Hepatic stellate cell (primary cell): ENCODE results near the gene IRS2.

ENCODE experiments used
- DNase-seq: peaks from one replicate; pipeline ENCODE4 v3.0.0; 2011; ENCODE audit warnings: low spot score

IRS2 gene

GRCh38 chr13:109758937-109759480 is 27.4 kb downstream of the IRS2 start:
- DNase-seq, result no peak

DNA sequence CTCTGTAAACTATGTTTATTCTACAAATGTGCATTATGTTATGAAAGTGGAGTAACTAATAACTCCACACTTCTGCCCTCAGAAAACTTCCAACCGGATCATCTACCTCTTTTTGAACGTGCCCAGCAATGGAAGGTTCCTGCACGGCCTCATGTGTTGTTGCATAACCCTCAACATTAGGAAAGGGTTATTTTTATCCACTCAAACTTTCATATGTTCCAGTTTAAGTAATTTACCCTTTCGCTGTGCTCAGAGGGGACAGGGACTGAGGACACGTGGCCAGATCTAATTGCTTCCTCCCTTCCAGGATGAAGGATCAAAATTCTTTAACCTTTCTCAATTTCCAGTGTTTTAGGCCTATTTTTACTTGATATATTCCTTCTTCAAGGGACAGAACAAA is 29.6 kb downstream of the IRS2 start:
- no peak for DNase-seq

GRCh38 chr13:109755997-109756396 is 30.4 kb downstream of the IRS2 start:
- no peak for DNase-seq

GRCh38 chr13:109755551-109755950 is 30.8 kb downstream of the IRS2 start:
- no peak for DNase-seq

- no peak for DNase-seq
Measured at GRCh38 chr13:109751477-109751876, 34.9 kb downstream of the IRS2 start.

- DNase-seq, result no peak
Measured at GRCh38 chr13:109750221-109750775, 36.1 kb downstream of the IRS2 start.

DNA sequence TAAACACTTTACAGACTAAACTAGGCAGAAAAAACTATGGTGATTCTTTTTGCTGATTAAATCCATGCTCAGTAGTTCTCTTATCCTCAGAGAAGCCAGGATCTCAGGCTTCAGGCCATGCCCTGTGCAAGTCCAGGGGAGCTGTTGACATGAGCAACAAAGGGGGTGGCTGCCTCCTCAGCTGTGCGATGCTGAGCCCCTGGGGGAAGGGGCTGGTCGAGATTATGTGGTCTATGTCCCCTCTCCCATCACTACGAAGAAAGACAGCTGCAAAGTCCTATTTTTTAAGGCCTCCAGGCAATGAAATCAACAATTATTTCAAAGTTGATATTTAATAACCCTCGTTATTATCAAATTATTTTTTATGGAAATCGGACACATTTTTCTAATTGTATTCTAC is 37.0 kb downstream of the IRS2 start:
- no peak for DNase-seq

GRCh38 chr13:109748677-109749076 is 37.7 kb downstream of the IRS2 start:
- no peak for DNase-seq

GRCh38 chr13:109747524-109747923 is 38.9 kb downstream of the IRS2 start:
- no peak for DNase-seq

DNA sequence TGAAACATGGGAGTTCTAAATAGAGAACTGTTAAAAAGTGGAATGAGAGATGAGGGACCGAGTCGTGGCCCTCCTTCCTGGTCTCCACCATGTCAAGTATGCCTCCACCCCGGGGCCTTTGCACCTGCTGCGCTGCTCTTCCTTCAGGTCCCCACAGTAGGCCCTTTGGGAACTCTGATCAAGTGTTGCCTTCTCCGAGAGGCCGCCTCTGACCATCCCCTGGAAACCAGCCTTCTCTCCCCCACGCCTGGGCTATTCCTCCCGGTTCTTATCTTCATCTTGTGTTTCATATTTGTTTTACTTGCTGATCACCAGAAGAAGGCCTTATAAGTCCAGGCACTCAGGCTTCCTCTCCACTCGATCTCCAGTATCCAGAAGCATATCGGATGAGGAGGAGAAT is 40.0 kb downstream of the IRS2 start:
- DNase-seq, result no peak

DNA sequence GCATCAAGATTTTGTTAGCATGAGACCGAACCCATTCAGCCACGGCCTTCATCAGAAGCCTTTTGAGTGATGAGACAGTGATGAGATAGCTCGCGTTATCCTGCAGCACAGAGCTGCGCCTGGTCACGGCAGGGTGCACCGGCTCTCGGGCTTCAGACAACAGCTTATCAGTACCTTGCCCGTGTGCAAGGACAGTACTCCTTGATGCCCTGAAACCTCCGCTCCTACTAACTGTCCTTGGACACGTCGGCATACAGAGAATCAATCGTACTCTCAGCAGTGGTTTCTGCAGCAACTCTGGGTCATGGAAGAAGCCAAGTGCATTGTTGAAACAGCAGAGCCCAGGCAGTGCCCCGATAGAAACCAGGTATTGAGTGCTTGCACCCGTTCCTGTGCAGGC is 40.7 kb downstream of the IRS2 start:
- no peak for DNase-seq

DNA sequence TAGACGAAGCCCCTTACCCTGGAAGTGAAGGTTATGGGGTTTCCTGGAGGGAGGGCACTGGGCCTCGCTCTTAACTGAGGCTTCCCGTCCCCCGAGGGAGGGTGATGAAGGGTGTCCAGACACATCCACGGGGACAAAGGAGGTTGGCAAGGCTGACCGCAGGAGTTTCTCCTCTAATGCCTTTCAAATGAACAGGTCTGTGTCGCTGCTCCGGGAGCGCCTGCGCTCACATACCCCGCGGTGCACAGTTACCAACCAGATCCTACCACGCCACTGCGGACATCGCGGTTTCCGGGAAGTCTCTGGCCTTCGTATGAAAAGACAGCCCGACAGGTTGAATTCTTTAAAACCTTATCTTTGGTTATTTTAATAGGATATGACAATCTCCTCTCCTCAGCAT is 41.3 kb downstream of the IRS2 start:
- no peak for DNase-seq

GRCh38 chr13:109744512-109745051 is 41.8 kb downstream of the IRS2 start:
- peak; percentile 42 for DNase-seq

DNA sequence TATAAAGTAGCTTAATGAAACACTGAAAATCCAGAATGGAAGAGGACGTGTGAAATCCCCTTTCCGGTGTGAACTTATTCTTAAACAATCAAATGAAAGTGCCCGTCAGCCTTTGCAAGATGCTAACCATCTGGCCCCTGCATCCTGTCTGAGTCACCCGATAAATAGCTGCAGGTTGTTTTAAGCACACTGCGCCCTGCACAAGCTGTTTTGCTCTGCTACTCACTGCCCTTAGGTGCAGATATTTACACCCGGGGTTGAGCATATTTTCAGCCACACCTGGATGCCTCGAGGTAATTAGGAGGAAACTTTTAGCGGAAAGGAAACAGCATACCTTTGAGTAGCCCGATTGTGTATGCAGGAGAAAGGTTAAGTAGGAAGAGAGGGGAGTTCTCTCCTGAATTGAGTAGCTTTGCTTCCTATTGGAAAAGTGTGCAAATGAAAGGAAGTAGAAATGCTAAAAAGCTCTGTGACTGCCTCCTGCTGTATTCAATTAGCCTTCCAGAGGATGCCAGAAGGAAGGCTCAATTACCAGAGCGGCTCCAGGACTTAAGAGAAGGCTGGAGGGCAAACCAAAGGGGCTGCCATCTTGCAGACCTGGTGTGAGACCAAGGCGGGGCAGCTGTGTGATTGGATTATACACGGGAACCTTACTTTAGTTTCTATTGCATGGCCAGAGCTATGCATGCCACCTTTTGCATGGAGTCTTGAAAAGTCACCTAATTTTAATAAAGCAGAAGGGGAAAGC is 42.5 kb downstream of the IRS2 start:
- peak; percentile 57 for DNase-seq

GRCh38 chr13:109741966-109742365 is 44.4 kb downstream of the IRS2 start:
- no peak for DNase-seq

DNA sequence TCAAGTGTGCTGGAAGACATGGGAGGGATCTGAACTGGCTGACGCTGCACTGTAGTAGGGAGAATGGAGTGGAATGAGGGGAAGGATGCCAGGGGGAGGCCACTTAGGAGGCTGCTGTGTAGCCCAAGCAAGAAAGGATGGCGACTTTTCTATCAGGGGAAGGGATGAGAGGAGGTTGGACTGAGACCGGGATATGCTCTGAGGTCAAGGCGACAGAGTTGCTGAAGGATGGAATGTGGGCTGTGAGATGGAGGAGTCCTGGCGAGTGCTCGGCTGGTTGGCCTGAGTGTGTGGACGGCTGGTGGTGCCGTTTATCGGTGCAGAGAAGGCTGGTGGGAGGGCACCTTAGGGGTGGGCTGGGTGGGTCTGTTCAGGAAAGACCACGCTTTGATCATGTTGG is 45.7 kb downstream of the IRS2 start:
- DNase-seq, result no peak

DNA sequence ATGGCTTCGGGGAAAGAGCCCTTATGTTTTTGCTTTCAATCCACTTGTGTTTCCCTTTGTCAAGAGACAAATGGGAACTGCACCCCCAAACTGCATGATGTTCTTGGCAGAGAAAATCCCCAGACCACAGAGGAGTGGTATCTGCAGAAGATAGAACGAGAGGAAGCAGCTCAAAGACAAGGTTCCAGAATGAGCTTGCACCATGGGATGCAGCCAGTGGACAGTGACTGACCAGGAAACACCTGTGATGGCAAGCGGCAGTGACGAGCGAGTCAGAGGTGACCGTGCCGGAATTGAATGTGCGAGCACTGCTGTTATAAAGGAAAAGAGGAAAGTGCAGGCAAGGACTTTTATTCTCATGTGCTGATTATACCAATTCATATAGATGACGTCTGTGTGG is 46.3 kb downstream of the IRS2 start:
- DNase-seq, result no peak

DNA sequence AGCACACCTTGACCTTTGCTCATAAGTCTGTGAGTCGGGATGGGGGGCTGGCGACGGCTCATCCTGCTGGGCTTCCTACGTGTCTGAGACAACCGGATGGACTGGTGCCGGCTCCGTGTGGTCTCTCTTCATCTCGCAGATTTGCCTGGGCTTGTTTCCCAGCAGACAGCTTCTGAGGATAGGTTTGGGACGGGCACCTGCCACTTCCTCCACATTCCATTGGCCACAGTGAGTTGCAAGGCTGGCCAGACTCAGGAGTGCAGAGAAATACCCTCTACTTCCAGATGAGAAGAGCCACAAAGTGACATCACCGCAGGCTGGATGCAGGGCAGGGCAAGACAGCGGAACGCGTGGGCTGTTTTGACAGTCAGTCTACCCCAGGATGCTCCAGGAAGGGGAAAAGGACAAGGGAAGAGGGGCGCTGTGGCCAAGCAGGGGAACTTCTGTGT is 48.1 kb downstream of the IRS2 start:
- DNase-seq, result no peak

DNA sequence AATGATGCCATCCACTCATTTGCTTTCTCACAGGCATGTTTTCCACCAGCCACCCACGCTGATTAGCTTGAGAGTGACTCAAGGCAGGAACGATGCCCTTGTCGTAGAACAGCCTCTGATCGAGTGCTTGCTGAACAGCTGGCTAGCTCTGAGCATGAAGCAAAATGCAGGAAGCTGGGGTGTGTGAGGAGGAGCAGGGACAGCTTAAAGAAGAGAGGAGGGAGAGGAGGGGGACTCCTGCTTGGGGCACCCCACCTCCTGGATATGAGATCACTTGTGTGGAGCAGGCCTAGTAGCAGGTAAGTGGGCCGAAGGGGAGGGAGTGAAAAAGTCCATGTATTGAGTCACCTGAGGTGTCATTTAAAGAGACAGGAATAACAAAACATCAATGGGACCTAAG is 48.8 kb downstream of the IRS2 start:
- DNase-seq, result no peak

- DNase-seq, result no peak
Measured at GRCh38 chr13:109737046-109737573, 49.3 kb downstream of the IRS2 start.

GRCh38 chr13:109735436-109735966 is 50.9 kb downstream of the IRS2 start:
- no peak for DNase-seq

DNA sequence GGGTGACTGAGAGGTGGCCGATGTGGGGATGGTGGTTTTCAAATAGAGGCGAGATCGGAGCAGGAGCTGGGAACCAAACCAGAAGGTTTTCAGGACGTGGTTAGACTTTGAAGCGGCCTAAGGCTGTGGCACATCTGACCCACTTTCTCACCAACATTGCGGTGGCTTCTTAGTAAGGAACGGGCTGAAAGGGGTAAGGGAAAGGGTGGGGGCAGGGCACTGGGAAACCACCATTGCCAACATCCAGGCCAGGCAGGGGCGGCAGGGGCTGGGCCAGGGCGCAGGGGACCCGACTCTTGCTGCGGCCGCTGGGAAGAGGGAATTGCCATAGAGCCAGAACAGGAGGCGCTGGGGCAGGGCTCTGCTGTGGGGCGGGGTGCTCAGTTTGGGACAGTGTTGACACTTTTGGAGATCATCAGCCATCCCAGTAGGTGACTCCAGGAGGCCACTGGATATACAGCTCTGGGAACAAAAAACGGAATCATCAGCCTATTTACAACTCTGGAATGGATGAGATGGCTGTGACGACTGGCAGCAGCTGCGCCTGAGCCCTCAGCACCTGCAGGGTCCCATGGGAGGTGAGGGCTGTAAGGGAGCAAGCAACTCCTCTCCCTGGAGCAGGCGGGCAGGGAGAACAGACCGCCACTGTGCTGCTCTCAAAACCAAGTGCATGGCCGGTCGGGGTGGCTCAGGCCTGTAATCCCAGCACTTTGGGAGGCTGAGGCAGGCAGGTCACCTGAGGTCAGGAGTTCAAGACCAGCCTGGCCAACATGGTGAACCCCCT is 52.2 kb downstream of the IRS2 start:
- no peak for DNase-seq
